GM12878 (cell line): Measurements from ENCODE around the gene MACROD2. TPM values are rescaled to one million over a fixed set of nuclear protein-coding genes. Genes with fewer than 3 reads are reported as not detected.

Source experiments
- ATAC-seq: fragments of 200-7000 bp; cut with Tn5 transposase; 3 replicates; pipeline ENCODE4 v1.9.1; 2020; ENCODE audit warnings: mild to moderate bottlenecking, moderate library complexity
- BruUV-seq: library from RNA; stranded (reverse); fragments of 400-500 nt; replicated peaks from 2 replicates; lab custom pipeline; 2021; lab: Mats Ljungman, UMichigan
- CTCF ChIA-PET: fragments of 300-600 bp; sonication (Branson Sonifier 250); formaldehyde crosslinking; extraction: SDS; loops from one replicate; lab custom pipeline; 2021; ENCODE audit warnings: inconsistent platforms; lab: Yijun Ruan, JAX
- POLR2A ChIA-PET: fragments of 350-600 bp; formaldehyde crosslinking; extraction: SDS; loops from one replicate; lab custom pipeline; 2021; ENCODE audit warnings: inconsistent platforms; lab: Charles Lee
- RAD21 ChIA-PET: fragments of 300-600 bp; sonication (Branson Sonifier 250); formaldehyde crosslinking; loops from one replicate; lab custom pipeline; 2023; ENCODE audit warnings: antibody characterized with exemption; ENCODE audit not compliant: unreplicated experiment; lab: Charles Lee
- SMC1A ChIA-PET: fragments of 300-600 bp; sonication (Branson Sonifier 250); formaldehyde crosslinking; loops from one replicate; lab custom pipeline; 2023; ENCODE audit not compliant: unreplicated experiment, uncharacterized antibody; lab: Charles Lee
- DNase-seq: peaks from one replicate; pipeline ENCODE4 v3.0.0-alpha.2; 2011; ENCODE audit warnings: low read depth, low spot score
- FAIRE-seq: peaks from 3 replicates; lab custom pipeline; 2011; peaks lifted over from hg19 to GRCh38; lab: Jason Lieb, UNC
- H2AFZ ChIP-seq: 2 replicates; pipeline ENCODE4 v1.6.0; 2011; ENCODE audit warnings: low read depth, low read length, control low read depth; ENCODE audit not compliant: control insufficient read depth
- H3K27ac ChIP-seq: 2 replicates; pipeline ENCODE4 v1.5.1; 2011; ENCODE audit warnings: control low read depth; ENCODE audit not compliant: control insufficient read depth, insufficient read depth
- H3K27me3 ChIP-seq, 2 experiments: replicated peaks in 1 of 2; 2 replicates each; pipeline versions ENCODE4 v1.6.0 to v1.6.1; 2011; ENCODE audit warnings: low read length in 1 of 2; ENCODE audit not compliant: control insufficient read depth in 2 of 2, insufficient read depth in 2 of 2
- H3K36me3 ChIP-seq, 2 experiments: 2 replicates each; pipeline ENCODE4 v1.5.1; 2011; ENCODE audit warnings: low read length in 1 of 2; ENCODE audit not compliant: control insufficient read depth in 2 of 2, insufficient read depth in 2 of 2
- H3K4me1 ChIP-seq: 2 replicates; pipeline ENCODE4 v1.6.1; 2011; ENCODE audit warnings: mild to moderate bottlenecking, low read length, moderate library complexity, mixed read lengths; ENCODE audit not compliant: control insufficient read depth, insufficient read depth
- H3K4me2 ChIP-seq: 2 replicates; pipeline ENCODE4 v1.6.0; 2011; ENCODE audit warnings: control low read depth; ENCODE audit not compliant: control insufficient read depth, insufficient read depth
- H3K4me3 ChIP-seq: fragments of 200-600 bp; sonication (generic); 2 replicates; pipeline ENCODE4 v1.5.1; 2016
- H3K79me2 ChIP-seq: 2 replicates; pipeline ENCODE4 v1.6.0; 2011; ENCODE audit warnings: low read length; ENCODE audit not compliant: control insufficient read depth, insufficient read depth
- H3K9ac ChIP-seq: 2 replicates; pipeline ENCODE4 v1.8.0; 2011; ENCODE audit warnings: low read length, control low read depth, mixed read lengths; ENCODE audit not compliant: control insufficient read depth, insufficient read depth
- H3K9me3 ChIP-seq: replicated peaks from 3 replicates; pipeline ENCODE4 v1.5.1; 2011; ENCODE audit warnings: mild to moderate bottlenecking, low read length; ENCODE audit not compliant: control insufficient read depth, insufficient read depth
- H4K20me1 ChIP-seq: 2 replicates; pipeline ENCODE4 v1.6.0; 2011; ENCODE audit not compliant: control insufficient read depth, insufficient read depth
- CBFB ChIP-seq: IDR thresholded peaks from 2 replicates; pipeline ENCODE4 v1.6.1; 2016; ENCODE audit warnings: antibody characterized with exemption, low read depth
- CBX3 ChIP-seq: fragments of 200-600 bp; sonication (generic); IDR thresholded peaks from 2 replicates; pipeline ENCODE4 v1.6.1; 2016; ENCODE audit warnings: low read depth, borderline replicate concordance
- CBX5 ChIP-seq: sonication (generic); IDR thresholded peaks from 2 replicates; pipeline ENCODE4 v1.6.1; 2016; ENCODE audit warnings: low read depth, moderate library complexity, mild to moderate bottlenecking, inconsistent platforms
- ESRRA ChIP-seq: IDR thresholded peaks from 2 replicates; pipeline ENCODE4 v1.6.1; 2012; ENCODE audit warnings: mild to moderate bottlenecking, low read length, improper control_type of control experiment
- HSF1 ChIP-seq: fragments of 150-350 bp; IDR thresholded peaks from 2 replicates; pipeline ENCODE4 v1.6.1; 2014; ENCODE audit warnings: mild to moderate bottlenecking, low read depth, low read length
- NFIC ChIP-seq: IDR thresholded peaks from 2 replicates; pipeline ENCODE4 v1.6.1; 2012; ENCODE audit warnings: low read depth, mild to moderate bottlenecking, inconsistent platforms, low read length, moderate library complexity
- NR2C2 ChIP-seq: IDR thresholded peaks from 2 replicates; pipeline ENCODE4 v1.6.1; 2011; ENCODE audit warnings: borderline replicate concordance, low read depth; ENCODE audit not compliant: control insufficient read depth, insufficient read length
- PAX8 ChIP-seq: fragments of 450-650 bp; IDR thresholded peaks from 2 replicates; pipeline ENCODE4 v1.6.1; 2017; ENCODE audit warnings: mild to moderate bottlenecking, moderate library complexity
- PML ChIP-seq: IDR thresholded peaks from 2 replicates; pipeline ENCODE4 v1.6.1; 2012; ENCODE audit warnings: low read length, inconsistent platforms
- PRDM15 ChIP-seq: fragments of 450-650 bp; formaldehyde crosslinking; IDR thresholded peaks from 2 replicates; pipeline ENCODE4 v1.4.0; 2020; ENCODE audit warnings: mild to moderate bottlenecking, moderate library complexity
- SMARCA5 ChIP-seq: fragments of 450-650 bp; IDR thresholded peaks from 2 replicates; pipeline ENCODE4 v1.6.1; 2017; ENCODE audit warnings: mild to moderate bottlenecking
- TARDBP ChIP-seq: IDR thresholded peaks from 2 replicates; pipeline ENCODE4 v1.6.1; 2016; ENCODE audit warnings: borderline replicate concordance
- USF1 ChIP-seq: IDR thresholded peaks from 2 replicates; pipeline ENCODE4 v1.6.1; 2011; ENCODE audit warnings: borderline replicate concordance, low read depth, mild to moderate bottlenecking, moderate library complexity, mixed read lengths, low read length; ENCODE audit not compliant: insufficient read depth; ENCODE audit errors: extremely low read length
- ZNF24 ChIP-seq: fragments of 450-650 bp; IDR thresholded peaks from 2 replicates; pipeline ENCODE4 v1.6.1; 2017; ENCODE audit warnings: antibody characterized with exemption, mild to moderate bottlenecking
- WGBS: methylation state at CpG from one replicate; pipeline ENCODE4 v1.1.6; 2016; ENCODE audit warnings: low lambda C conversion rate; ENCODE audit not compliant: insufficient replicate concordance, insufficient coverage; ENCODE audit errors: missing lambda C conversion rate; 5-methylcytosine and 5-hydroxymethylcytosine counted together
- in situ Hi-C: fragments of 300-500 bp; cut with MboI; formaldehyde crosslinking; loops from 9 replicates; pipeline ENCODE4 v1.14.3; 2018; ENCODE audit warnings: mixed read lengths
- intact Hi-C: fragments of 100-400 bp; cut with micrococcal nuclease; formaldehyde crosslinking; loops from one replicate; pipeline ENCODE4 v1.14.2; 2022; ENCODE audit not compliant: unreplicated experiment
- polyA plus RNA-seq, 11 experiments: library from polyadenylated mRNA; depleted of rRNA in 4 of 11; unstranded in 6 of 11; stranded (reverse) in 5 of 11; fragments of >200 nt; fragmentation: Nextera tagmentation in 4 of 11; fragmentation: Illumina TruSeq in 1 of 11; extraction: Ambion mirVana in 4 of 11; extraction: Trizol in 1 of 11; gene quantifications; 1 replicate in 1 of 11; 2 replicates in 10 of 11; pipeline versions ENCODE4 v1.2.1 to v1.2.3, GENCODE V29; 2011 to 2016; ENCODE audit warnings: inconsistent platforms in 2 of 11, missing spikeins in 2 of 11, low read depth in 1 of 11
- total RNA-seq, 4 experiments: library from RNA; depleted of rRNA in 3 of 4; stranded (reverse); fragments of >200 nt in 3 of 4; fragmentation: Illumina TruSeq in 1 of 4; extraction: Trizol in 1 of 4; gene quantifications; 2 replicates each; pipeline versions ENCODE4 v1.2.1 to v1.2.3, GENCODE V29; 2013 to 2021

MACROD2 gene
- total and polyA plus RNA-seq, 10 of the 15 experiments (the other 5 are each of a cell fraction or from before 2014, with no cell fraction given), result 1.1 to 21.5 (median 2.2) TPM

- FAIRE-seq (no peak), ATAC-seq (peak; percentile 12; the same call in 1 of the 3 replicates), DNase-seq (no peak)
- ChIA-PET CTCF (no interaction called here), POLR2A (no interaction called here), RAD21 (no interaction called here), SMC1A (interaction anchor here (1.3 kb wide), 1 partner anchor 38 kb away, joined by 3 read pairs; no protein-coding TSS in a partner anchor)
- TF ChIP-seq HSF1, result no peak
- no peak for TF ChIP-seq CBX3
- TF ChIP-seq TARDBP, result no peak
- TF ChIP-seq PAX8, result no peak
- TF ChIP-seq CBFB, result no peak
- no peak for TF ChIP-seq ZNF24
- no peak for TF ChIP-seq CBX5
- no peak for TF ChIP-seq NFIC
- TF ChIP-seq NR2C2, result no peak
- no peak for TF ChIP-seq ESRRA
- TF ChIP-seq PRDM15, result no peak
- TF ChIP-seq SMARCA5, result no peak
- no peak for TF ChIP-seq PML
- no peak for TF ChIP-seq USF1
- Histone ChIP-seq H3K36me3 (peaks cover 0 to 4% of the 10 kb centered on the region in 2 experiments; a peak in 1 of 4 replicates), H3K4me1 (no peaks in the 10 kb centered on the region), H3K27me3 (no peaks in the 10 kb centered on the region), H3K9ac (no peak overlapping the region), H3K9me3 (no peaks in the 10 kb centered on the region; the same call in 2 of the 3 replicates), H3K79me2 (no peaks in the 10 kb centered on the region), H3K27ac (no peak overlapping the region), H2AFZ (no peak overlapping the region), H3K4me3 (no peak overlapping the region), H4K20me1 (no peaks in the 10 kb centered on the region), H3K4me2 (no peak overlapping the region)
- intact Hi-C loops, result loop anchor here (5.0 kb wide), 1 partner anchor 92 kb away; no protein-coding TSS in a partner anchor
- WGBS, result 80% methylated on average over 5 of the region's 5 CpGs
- in situ Hi-C loops, result no loop called here
- no TSS peak for BruUV-seq
These were observed 1899.8 kb downstream of the MACROD2 start for GRCh38 chr20:15895126-15895525.
